Measurements from ENCODE around the gene MEF2A.

MEF2A gene

DNA sequence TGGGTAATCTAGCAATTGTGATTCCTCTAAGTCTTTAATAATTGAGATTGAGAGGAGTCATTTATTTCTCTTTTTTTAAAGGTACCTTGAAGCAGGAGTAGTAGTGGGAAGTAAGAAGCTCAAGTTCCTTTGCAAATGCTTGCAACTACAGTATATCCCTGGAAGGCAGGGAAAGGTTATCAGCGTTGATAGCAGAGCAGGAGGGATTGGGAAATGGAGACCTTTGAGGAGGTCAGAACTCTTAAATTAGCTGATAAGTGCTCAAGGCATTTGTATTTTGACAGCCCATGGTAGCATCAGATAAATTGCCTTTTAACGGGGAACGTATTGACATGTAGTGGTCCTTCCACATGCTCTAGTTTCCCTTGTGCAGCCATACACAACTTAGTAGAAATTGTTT, 47.7 kb downstream of the MEF2A start:
- no peak overlapping the region for H3K27ac ChIP-seq (ENCODE audit: low read depth, low read length)
- peaks cover 32% of the 10 kb centered on the region for H3K4me1 ChIP-seq (ENCODE audit: insufficient read depth, low read length)
- H3K4me3 ChIP-seq (ENCODE audit: low read depth in 1 of 2, low read length in 2 of 2) = no peak overlapping the region
- H3K9ac ChIP-seq (ENCODE audit: low read length) = no peak overlapping the region
- H3K9me3 ChIP-seq (ENCODE audit: low read length) = no peaks in the 10 kb centered on the region
- H3K27me3 ChIP-seq (ENCODE audit: control insufficient read depth in 1 of 2, insufficient read depth in 2 of 2, low read length in 2 of 2) = no peaks in the 10 kb centered on the region
- no peaks in the 10 kb centered on the region for H3K36me3 ChIP-seq (ENCODE audit: insufficient read depth, low read length)

DNA sequence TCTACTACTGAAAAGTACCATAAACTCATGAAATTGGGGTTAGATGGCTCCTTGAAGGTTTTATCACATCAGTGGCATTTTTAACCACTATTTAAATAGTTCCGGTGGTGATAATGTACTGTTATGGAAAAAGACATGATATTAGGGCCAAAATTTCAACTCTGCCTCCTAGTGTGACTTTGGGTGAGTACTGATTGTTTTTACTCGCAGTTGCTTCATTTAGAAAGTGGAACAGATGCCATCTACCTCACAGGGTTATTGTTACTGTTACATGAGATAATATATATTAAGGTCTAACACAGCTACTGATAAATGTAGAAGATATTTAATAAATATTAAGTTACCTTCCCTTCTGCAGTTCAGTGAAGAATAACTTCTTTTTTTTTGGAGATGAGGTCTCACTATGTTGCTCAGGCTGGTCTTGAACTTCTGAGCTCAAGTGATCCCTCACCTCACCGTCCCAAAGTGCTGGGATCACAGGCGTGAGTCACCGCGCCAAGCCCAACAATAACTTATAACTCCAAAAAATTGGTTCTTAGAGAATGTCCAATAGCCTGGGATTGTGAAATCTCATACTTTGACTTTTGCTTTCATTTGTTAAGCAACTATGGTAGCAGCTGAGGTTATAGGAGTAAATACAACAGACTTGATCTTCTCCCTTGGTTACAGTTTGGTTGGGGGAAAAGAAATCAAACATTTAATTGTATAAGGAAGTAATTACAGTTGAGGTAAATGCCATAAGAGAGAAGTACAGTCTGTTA, 48.3 kb downstream of the MEF2A start:
- Histone ChIP-seq H3K9me3 (ENCODE audit: low read length) (no peaks in the 10 kb centered on the region), H3K4me1 (ENCODE audit: insufficient read depth, low read length) (peaks cover 35% of the 10 kb centered on the region), H3K36me3 (ENCODE audit: insufficient read depth, low read length) (no peaks in the 10 kb centered on the region), H3K27me3 (ENCODE audit: control insufficient read depth in 1 of 2, insufficient read depth in 2 of 2, low read length in 2 of 2) (no peaks in the 10 kb centered on the region), H3K27ac (ENCODE audit: low read depth, low read length) (no peak overlapping the region), H3K9ac (ENCODE audit: low read length) (no peak overlapping the region), H3K4me3 (ENCODE audit: low read depth in 1 of 2, low read length in 2 of 2) (no peak overlapping the region)

DNA sequence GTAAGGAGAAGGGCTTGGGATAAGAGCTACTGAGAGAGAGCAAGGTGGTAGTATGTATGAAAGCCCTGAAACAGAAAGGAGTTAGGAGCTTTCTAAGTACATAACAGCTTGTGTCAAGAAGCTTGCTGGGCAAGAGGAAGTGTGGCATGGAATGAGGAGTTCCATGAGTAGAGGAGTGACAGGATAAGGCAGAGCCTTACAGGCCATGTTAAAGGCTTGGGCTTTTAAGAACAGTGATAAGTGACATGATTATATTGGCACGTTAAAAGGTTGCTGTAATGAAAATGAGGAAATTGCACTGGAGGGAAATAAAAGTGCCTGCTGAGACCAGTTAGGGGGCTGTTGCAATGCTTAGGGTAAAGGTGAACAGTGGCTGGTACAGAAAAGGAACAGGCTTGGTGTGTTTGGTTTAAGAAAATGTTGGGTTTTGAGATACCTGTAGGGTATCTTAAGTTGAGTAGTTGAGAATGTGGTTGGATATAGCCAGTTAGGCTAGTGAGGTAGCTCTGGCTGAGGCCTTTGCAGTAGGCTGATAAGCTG, 49.0 kb downstream of the MEF2A start:
- Histone ChIP-seq H3K9ac (ENCODE audit: low read length) (no peak overlapping the region), H3K9me3 (ENCODE audit: low read length) (no peaks in the 10 kb centered on the region), H3K27ac (ENCODE audit: low read depth, low read length) (no peak overlapping the region), H3K4me1 (ENCODE audit: insufficient read depth, low read length) (peaks cover 37% of the 10 kb centered on the region), H3K4me3 (ENCODE audit: low read depth in 1 of 2, low read length in 2 of 2) (no peak overlapping the region), H3K27me3 (ENCODE audit: control insufficient read depth in 1 of 2, insufficient read depth in 2 of 2, low read length in 2 of 2) (no peaks in the 10 kb centered on the region), H3K36me3 (ENCODE audit: insufficient read depth, low read length) (no peaks in the 10 kb centered on the region)

DNA sequence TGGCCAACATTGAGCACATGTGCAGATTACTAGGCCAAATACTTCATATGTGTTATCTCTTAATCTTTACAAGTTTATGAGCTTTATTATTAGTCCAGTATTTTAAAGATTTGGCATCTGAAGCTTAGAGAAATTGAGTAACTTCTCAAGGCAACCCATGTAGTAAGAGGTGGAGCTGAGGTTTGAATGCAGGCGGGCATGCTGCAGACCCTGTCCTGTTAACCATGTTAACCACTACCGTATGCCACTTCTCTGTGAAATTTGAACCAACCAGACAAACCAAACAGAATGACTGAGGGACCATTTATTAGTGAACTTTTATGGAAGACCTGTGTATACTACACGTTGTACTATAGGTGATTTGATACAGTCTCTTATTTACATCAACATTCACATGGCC, 49.7 kb downstream of the MEF2A start:
- Histone ChIP-seq H3K27me3 (ENCODE audit: control insufficient read depth in 1 of 2, insufficient read depth in 2 of 2, low read length in 2 of 2) (no peaks in the 10 kb centered on the region), H3K9me3 (ENCODE audit: low read length) (no peaks in the 10 kb centered on the region), H3K4me3 (ENCODE audit: low read depth in 1 of 2, low read length in 2 of 2) (no peak overlapping the region), H3K27ac (ENCODE audit: low read depth, low read length) (no peak overlapping the region), H3K4me1 (ENCODE audit: insufficient read depth, low read length) (peaks cover 37% of the 10 kb centered on the region), H3K36me3 (ENCODE audit: insufficient read depth, low read length) (no peaks in the 10 kb centered on the region), H3K9ac (ENCODE audit: low read length) (no peak overlapping the region)

DNA sequence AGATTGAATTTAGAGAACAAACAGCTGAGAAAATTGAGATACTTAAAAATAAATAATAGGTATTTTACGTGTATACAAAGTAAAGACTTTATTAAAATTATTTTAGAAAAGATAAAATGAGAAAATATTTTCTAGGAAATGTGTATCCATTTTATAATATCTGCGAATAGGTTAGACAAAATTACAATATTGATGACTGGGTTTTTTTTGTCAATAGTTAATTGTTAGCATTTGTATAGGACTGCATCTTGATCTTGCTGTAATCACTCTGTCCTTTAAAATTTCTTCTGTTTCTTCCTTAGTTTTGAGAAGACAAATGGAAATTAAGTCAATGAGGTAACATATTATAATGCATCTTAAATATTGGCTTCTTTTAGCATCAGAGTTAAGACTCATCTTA, 50.3 kb downstream of the MEF2A start:
- H3K4me3 ChIP-seq (ENCODE audit: low read depth in 1 of 2, low read length in 2 of 2) = no peak overlapping the region
- no peak overlapping the region for H3K27ac ChIP-seq (ENCODE audit: low read depth, low read length)
- no peaks in the 10 kb centered on the region for H3K36me3 ChIP-seq (ENCODE audit: insufficient read depth, low read length)
- H3K4me1 ChIP-seq (ENCODE audit: insufficient read depth, low read length) = peaks cover 37% of the 10 kb centered on the region
- no peak overlapping the region for H3K9ac ChIP-seq (ENCODE audit: low read length)
- no peaks in the 10 kb centered on the region for H3K9me3 ChIP-seq (ENCODE audit: low read length)
- H3K27me3 ChIP-seq (ENCODE audit: control insufficient read depth in 1 of 2, insufficient read depth in 2 of 2, low read length in 2 of 2) = no peaks in the 10 kb centered on the region

DNA sequence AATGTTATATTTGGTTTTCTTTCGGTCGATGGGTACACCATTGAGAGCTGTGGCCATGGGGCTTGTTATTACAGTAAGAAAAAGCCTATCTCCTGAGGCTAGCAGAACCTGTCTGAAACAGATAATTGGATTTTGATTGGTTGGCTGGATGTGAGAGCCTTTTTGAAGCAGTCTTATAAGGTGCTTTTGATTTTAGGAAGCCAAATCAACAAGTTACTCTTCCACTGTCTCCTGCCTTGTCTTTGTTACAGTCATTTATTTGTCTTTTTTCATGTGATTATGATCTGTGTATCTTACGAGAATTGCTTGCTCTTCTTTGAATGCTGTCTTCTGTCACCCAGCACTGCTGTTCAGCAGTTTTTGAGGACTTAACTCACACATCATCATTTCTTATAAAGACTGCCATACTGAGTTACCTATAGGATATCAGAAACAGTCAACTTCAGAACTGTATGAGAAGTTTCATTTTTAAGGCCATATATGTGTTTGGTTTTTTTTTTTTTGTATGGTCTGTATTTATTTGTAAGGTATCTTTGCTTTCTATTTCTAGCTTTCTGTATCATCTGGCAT, 51.1 kb downstream of the MEF2A start:
- no peak overlapping the region for H3K4me3 ChIP-seq (ENCODE audit: low read depth in 1 of 2, low read length in 2 of 2)
- H3K27me3 ChIP-seq (ENCODE audit: control insufficient read depth in 1 of 2, insufficient read depth in 2 of 2, low read length in 2 of 2) = no peaks in the 10 kb centered on the region
- H3K9me3 ChIP-seq (ENCODE audit: low read length) = no peaks in the 10 kb centered on the region
- H3K27ac ChIP-seq (ENCODE audit: low read depth, low read length) = no peak overlapping the region
- H3K4me1 ChIP-seq (ENCODE audit: insufficient read depth, low read length) = peaks cover 37% of the 10 kb centered on the region
- no peak overlapping the region for H3K9ac ChIP-seq (ENCODE audit: low read length)
- no peaks in the 10 kb centered on the region for H3K36me3 ChIP-seq (ENCODE audit: insufficient read depth, low read length)

DNA sequence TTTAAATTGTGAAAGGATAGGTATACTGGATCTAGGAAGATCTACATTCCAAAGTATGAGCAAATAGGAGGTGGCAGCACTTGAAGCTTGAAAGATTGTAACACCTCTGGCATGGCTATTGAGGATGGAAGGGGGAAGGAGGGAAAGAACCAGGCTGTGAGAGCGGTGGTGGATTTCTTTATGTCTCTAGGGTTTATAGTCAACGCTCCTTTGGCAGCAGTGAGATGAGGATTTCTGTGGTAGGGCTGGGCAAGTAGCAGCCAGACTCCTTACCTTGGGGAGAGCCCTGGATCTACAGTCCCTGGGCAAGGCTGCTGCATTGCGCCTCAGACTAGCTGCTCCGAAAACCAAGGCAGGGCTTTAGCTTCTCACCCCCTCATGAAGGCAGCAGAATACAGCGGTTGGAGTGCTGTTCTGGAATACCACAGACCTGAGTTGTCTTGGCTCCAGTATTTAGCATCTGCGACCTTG, 53.2 kb downstream of the MEF2A start:
- Histone ChIP-seq H3K27me3 (ENCODE audit: control insufficient read depth in 1 of 2, insufficient read depth in 2 of 2, low read length in 2 of 2) (no peaks in the 10 kb centered on the region), H3K27ac (ENCODE audit: low read depth, low read length) (no peak overlapping the region), H3K36me3 (ENCODE audit: insufficient read depth, low read length) (no peaks in the 10 kb centered on the region), H3K9me3 (ENCODE audit: low read length) (no peaks in the 10 kb centered on the region), H3K4me1 (ENCODE audit: insufficient read depth, low read length) (peaks cover 29% of the 10 kb centered on the region), H3K4me3 (ENCODE audit: low read depth in 1 of 2, low read length in 2 of 2) (no peak overlapping the region), H3K9ac (ENCODE audit: low read length) (no peak overlapping the region)

DNA sequence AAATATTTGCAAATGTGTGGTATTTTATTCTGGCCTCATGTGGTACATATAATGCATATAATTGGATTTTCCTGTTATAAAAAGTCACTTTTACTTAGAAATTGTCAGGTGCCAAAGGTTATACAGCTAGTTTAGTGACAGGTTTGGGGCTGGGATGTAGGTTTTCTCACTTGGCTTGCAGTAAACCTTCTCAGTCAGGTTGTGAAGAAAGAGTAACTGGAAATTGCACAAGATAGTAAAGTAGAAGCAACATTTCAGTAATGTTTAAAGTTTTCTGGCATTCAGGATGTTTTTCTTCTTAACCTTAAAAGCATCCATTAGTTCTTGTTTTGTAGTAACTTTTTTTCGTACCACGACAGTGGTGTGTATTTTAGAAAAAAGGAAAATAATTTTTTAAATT, 53.9 kb downstream of the MEF2A start:
- Histone ChIP-seq H3K9me3 (ENCODE audit: low read length) (no peaks in the 10 kb centered on the region), H3K4me1 (ENCODE audit: insufficient read depth, low read length) (peaks cover 22% of the 10 kb centered on the region), H3K9ac (ENCODE audit: low read length) (no peak overlapping the region), H3K36me3 (ENCODE audit: insufficient read depth, low read length) (no peaks in the 10 kb centered on the region), H3K4me3 (ENCODE audit: low read depth in 1 of 2, low read length in 2 of 2) (no peak overlapping the region), H3K27me3 (ENCODE audit: control insufficient read depth in 1 of 2, insufficient read depth in 2 of 2, low read length in 2 of 2) (no peaks in the 10 kb centered on the region), H3K27ac (ENCODE audit: low read depth, low read length) (no peak overlapping the region)

DNA sequence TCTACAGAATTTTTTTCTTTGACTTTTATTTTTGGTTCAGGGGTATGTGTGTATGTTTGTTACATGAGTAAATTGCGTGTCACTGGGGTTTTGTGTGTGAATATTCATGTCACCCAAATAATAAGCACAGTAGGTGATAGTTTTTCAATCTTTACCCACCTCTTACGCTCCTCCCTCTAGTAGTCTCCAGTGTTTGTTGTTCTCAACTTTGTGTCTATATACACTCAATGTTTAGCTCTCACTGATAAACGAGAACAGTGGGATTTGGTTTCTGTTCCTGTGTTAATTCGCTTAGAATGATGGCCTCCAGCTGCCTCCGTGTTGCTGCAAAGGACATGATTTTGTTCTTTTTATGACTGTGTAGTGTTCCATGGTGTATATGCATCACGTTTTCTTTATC, 54.4 kb downstream of the MEF2A start:
- Histone ChIP-seq H3K4me1 (ENCODE audit: insufficient read depth, low read length) (peaks cover 18% of the 10 kb centered on the region), H3K36me3 (ENCODE audit: insufficient read depth, low read length) (no peaks in the 10 kb centered on the region), H3K9ac (ENCODE audit: low read length) (no peak overlapping the region), H3K9me3 (ENCODE audit: low read length) (no peaks in the 10 kb centered on the region), H3K4me3 (ENCODE audit: low read depth in 1 of 2, low read length in 2 of 2) (no peak overlapping the region), H3K27me3 (ENCODE audit: control insufficient read depth in 1 of 2, insufficient read depth in 2 of 2, low read length in 2 of 2) (no peaks in the 10 kb centered on the region), H3K27ac (ENCODE audit: low read depth, low read length) (no peak overlapping the region)

DNA sequence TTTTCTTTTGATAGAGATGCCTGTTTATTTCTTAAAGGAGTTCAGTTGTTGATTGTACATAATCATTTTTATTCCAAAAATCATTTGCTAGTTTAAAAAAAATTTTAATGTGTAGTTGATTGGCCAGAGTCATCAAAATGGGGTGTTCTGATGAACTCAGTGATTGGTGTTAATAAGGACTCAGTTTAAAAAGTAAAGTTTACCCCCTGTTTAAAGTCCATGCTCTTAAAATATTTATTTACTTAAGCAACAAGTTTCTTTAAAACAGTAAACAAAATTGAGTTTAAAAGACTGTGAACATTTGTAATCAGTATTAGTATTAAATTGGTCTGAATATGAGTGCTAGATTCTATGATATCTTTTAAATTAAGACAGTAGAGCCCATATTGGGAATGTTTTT, 56.0 kb downstream of the MEF2A start:
- Histone ChIP-seq H3K4me3 (ENCODE audit: low read depth in 1 of 2, low read length in 2 of 2) (no peak overlapping the region), H3K9me3 (ENCODE audit: low read length) (no peaks in the 10 kb centered on the region), H3K9ac (ENCODE audit: low read length) (no peak overlapping the region), H3K27me3 (ENCODE audit: control insufficient read depth in 1 of 2, insufficient read depth in 2 of 2, low read length in 2 of 2) (no peaks in the 10 kb centered on the region), H3K36me3 (ENCODE audit: insufficient read depth, low read length) (no peaks in the 10 kb centered on the region), H3K27ac (ENCODE audit: low read depth, low read length) (no peak overlapping the region), H3K4me1 (ENCODE audit: insufficient read depth, low read length) (peaks cover 16% of the 10 kb centered on the region)

DNA sequence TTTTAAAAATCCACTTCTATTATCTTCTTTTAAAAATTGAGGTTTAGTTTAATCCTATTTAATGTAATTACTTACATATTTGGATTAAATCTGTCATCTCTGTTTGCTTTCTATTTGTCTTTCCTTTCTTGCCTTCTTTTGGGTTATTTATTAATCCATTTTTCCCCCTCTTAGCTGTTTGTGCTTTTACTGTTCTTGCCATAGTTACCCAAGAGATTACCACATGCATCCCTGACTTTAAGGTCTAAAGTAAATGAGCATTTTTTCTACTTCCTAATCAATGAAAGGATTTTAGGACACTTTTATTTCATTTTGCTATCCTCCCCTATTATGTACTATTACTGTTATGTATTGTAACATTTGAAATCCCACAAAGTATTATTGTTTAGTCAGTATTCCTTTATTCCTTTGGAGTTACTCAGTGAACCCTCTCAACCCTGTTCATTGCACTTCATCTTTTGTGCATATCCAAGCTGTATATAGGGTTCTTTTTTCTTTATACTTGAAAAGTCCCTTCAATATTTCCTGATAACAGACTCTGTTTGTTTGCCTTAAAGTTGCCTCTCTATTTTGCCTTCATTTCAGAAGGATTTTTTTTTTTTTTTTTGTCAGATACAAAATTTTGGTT, 62.7 kb downstream of the MEF2A start:
- H3K4me1 ChIP-seq (ENCODE audit: insufficient read depth, low read length) = peaks cover 13% of the 10 kb centered on the region
- no peaks in the 10 kb centered on the region for H3K27me3 ChIP-seq (ENCODE audit: control insufficient read depth in 1 of 2, insufficient read depth in 2 of 2, low read length in 2 of 2)
- H3K4me3 ChIP-seq (ENCODE audit: low read depth in 1 of 2, low read length in 2 of 2) = no peak overlapping the region
- no peak overlapping the region for H3K9ac ChIP-seq (ENCODE audit: low read length)
- no peaks in the 10 kb centered on the region for H3K9me3 ChIP-seq (ENCODE audit: low read length)
- H3K36me3 ChIP-seq (ENCODE audit: insufficient read depth, low read length) = no peaks in the 10 kb centered on the region
- no peak overlapping the region for H3K27ac ChIP-seq (ENCODE audit: low read depth, low read length)
